Measurements from ENCODE around the gene LRRC42.

LRRC42 gene

DNA sequence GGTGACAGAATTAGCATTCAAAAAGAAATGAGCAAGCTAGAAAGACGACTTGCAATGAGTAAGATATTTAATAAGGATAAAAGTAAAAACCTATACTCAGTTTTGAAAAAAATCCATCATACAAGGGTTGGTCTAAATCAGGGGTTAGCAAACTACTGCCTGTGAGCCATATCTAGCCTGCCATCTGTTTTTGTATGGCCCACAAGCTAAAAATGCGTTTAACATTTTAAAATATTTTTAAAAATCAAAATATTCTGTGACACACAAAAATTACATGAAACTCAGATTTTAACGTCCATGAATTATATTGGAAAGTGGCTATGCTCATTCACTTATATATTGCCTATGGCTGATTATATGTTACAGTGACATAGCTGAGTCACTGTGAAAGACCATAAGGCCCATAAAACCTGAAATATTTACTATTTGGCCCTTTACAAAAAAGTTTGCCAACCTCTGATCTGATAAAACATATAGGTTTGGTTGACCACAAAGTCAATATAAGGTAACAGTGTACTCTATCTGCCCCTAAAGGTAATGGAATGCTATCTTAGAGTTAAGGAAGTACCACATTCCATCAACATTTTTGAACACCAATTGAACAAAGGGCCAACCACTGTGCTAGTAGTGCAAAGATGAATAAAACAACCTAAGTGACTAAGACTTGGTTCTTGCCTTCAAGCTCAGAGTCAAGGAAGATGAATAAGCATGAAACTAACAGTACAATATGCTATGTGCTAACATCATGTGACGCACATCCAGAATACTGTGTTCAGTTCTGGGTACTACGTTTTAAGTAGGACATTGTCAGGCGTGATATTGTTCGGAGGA, 3.8 kb upstream of the LRRC42 start:
- no peak for DNase-seq

DNA sequence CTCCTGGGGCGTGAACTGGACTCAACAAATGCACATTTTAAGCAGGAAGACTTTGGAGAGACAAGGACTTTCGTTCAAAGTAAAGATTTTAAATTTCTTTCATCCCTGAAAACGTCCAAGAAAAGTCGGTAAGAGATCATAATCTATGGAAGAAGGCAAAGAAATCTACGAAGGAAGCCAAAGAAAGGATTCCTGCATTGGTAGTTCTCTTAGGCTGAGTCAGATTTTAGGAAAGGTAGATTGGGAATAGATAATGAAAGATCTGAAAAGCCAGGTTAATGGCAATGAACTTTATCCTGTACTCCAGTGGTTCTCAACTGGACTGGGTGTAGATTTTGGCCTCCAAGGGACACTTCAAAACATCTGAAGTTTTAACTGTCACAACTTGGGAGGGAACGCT, 3.1 kb upstream of the LRRC42 start:
- no peak for DNase-seq

DNA sequence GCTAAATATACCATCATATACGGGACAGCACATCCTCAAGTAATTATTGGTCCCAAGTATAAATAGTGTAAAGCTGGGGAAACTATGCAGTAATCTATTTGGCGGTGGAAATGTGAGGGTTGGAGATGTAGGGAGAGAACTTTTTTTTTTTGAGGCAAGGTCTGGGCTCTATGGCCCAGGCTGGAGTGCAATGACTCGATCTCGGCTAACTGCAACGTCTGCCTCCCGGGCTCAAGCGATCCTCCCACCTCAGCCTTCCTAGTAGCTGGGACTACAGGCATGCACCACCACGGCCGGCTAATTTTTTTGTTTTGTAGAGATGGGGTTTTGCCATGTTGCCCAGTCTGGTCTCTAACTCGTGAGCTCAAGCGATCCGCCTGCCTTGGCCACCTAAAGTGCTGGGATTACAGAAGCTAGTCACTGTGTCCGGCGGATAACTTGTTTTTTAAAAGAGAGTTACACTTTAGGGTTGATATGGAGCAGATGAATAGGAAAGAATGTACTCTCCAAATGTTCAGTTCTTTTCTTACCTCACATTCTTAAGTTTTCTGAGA, 2.6 kb upstream of the LRRC42 start:
- DNase-seq = no peak

DNA sequence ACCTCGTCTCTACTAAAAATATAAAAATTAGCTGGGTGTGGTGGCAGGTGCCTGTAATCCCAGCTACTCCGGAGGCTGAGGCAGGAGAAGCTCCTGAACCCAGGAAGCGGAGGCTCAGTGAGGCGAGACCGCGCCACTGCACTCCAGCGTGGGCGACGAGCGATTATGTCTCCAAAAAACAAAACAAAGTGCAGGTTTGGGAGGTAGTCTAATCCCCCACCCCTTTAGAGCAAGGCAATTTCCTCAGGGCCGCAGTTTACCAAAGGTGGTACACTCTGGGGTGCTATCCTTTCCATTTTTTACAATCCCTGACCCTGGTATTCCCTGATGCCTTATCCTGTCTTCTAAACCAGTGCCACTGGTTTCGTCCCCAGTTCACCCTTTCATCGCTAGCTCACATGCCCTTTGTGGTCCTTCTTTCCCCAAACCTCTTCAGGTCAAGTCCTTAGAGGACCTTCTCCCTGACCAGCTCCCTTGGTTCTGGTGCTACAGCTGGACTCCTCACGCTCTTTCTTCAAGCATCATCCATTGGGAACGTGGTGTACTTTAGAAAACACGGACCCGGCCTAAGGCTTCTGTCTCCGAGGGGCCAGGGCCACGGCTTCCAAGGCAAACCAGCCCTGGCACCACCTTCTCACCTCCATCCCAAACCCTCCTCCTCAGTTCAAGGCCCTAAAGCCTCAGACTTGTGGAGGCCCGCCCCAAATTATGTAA, 1.5 kb upstream of the LRRC42 start:
- DNase-seq = peak in 2 of 14 donors; percentile 9 to 38

DNA sequence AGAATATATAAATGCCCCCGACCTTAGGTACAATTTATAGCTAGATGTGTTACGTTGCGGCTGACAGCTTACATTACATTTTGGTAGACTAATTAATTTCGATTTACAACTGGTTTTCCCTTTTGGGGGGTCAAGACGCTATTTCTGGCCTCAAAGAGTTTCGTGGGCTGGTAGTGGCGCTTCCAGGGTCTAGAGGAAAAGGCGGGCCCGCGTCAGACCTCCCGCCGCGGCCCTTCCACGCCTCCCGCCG, 1.0 kb upstream of the LRRC42 start:
- DNase-seq = no peak

DNA sequence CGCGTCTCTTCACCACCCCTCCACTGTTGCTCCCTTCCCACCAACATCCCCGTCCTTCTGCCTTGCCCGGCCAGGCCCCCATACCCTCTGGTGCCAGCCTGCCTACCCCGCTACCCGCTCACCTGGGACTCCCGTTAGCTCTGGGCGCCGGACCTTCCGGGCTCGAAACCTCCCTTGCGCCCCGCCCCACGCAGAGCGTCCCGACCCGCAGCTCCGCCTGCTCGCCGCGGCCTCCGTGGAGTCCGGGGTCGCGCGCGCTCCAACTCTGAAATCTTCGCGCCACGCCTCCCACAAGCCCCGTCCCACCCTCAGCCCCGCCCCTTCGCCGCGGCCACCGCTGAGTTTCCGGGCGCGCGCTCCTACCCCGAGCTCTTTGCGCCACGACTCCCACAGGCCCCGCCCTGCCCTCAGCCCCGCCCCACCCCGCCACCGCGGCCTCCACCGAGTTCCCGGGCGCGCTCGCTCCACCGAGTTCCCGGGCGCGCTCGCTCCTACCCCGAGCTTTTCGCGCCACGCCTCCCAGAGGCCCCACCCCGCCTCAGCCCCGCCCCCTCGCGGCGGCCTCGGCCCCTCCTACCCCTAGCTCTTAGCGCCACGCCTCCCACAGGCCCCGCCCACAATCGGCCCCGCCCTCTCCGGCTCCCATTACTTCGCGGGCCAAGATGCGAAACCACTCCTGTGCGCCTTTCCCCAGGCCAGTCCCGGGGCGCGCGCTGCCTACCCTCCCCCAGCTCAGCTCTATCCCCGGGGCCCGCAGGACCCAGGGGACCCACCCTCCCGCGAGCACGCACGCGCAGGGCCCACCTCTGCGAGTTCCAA, 508 bp upstream of the LRRC42 start, which contains the start of gene IFT25:
IFT25 (minus strand) TSS at position 267 of the 819 bp plus-strand sequence. CDS start 5,617 bp downstream, outside the sequence.
- DNase-seq = peak; percentile 80 to 99 (median 97)

DNA sequence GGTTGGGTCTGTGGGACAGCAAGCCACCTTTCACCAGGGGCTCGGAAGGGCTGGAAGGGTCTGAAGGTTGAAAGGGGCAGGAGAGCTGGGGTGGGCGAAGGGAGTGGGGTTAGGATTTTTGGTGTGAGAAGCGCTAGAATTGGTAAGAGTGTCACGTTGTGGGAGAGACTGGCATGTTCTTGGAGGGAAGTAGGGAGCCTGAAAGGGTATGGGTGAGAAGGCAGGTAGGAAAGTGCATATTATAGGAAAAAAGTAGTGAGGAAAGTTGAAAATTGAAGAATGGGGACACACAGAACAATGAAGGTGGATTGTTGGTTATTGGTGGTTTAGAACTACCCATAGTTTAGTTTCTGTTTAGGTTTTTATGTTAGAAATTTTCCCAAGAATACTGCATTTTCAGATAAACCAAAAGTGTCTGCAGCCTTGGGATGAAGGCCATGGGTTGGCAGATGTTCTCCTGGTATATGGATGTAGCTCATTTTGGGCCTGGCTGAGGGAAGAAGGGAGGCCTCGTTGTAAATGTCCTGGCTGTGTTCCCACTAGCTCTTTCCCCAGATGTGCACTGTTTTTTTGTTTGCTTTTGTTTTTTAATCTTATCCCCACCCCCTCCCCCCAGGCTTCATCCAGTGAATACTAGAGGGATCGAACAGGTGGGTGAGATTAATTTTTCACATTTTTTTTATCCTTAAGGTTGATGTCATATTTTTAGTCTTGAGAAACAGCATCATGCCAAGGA, 1.2 kb downstream of the LRRC42 start:
- no peak for DNase-seq

DNA sequence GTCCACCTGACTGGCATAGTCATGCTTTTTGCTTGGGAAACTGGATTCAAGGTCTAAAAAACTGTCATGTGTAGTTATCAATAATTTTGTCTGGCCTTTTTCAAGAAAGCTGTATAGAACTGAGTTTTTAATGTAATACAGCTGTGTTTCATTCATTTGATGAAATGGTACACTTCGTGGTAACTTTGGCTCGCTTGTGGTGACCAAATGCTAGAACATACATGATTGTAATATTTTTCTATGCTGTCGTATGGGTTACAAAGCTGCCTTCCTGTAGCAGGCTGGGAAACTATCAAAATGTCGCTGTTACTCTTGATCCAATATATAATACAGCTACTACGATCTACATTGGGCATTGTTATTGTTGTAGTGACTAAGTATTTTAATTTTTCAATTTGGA, 2.1 kb downstream of the LRRC42 start:
- no peak for DNase-seq

DNA sequence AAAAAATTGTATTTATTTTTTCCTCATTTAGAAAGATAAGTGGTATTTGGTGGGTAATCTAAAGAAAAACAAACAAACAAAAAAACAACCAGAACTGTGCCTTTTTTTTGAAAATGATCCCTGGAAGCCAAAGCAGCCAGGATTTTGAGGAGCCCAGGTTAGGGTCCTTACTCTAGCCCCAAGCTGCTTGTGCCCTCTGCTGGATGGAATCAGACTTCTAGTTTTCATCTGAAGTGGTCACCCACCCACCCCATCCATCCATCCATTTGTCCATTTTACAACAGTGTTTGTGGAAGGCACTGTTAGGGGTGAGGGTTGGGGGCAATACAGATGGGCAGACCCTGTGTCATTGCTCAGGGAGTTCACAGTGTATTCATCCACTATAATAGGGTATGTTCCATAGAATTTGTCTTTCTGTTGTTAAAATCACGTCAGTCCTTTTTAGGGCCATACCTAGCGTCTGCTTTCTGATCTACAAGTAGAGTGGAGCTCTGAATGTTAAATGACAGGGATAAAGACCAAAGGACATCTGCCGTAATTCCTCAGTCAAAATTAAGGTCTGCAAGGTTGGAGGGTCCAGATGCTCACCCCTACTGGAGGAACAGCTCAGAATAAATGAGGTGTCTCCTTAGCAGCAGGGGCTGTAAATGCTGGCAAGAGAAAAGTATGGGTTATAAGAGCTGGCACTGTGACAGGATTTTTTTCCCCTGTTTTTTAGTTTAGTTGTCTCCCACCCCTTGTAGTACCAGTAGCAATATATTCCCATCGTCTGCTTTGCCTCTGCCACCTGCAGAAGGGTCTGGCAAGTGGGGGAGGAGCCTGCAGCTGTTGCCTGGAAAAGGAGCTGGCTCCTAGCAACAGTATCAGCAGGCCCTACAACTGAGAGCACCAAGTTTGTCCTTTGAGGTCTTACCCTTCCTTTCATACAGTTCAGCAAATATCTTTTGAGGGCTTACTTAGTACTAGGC, 3.2 kb downstream of the LRRC42 start:
- DNase-seq = peak in 1 of 14 donors; percentile 6

DNA sequence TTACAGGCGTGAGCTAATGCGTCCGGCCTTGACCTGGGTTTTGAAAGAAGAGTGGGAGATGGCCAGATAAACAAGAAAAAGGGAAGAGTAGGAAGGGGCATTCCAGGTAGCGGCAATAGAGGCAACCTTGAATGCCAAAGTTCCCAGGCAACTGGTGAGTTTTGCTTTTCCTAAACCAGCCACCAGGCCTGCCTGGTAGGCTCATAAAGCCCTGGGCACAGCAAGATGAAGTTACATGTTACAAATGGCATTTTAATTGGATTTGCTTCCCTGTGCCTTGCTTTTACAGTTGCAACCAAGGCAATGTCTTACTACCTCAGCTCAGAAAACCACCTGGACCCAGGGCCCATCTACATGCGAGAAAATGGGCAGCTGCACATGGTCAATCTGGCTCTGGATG, 5.5 kb downstream of the LRRC42 start:
- no peak for DNase-seq

DNA sequence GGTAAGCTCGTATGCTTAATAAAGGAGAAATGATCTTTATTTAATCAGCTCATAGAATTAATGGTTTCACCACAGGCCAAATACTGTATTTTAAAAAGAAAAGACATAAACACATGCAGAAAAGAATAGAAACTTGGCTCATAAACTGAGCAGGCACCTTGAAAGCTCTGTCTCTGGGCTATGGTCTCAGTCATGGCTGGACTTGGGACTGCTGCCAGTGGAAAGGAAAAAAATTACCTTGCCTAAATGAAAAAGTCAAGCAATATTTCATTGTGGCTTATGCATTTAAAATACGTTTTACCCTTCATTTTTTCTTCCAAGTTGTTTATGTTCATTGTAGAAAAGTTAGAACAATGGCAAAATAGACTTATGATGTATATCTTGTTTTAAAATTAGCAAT, 8.0 kb downstream of the LRRC42 start:
- no peak for DNase-seq

DNA sequence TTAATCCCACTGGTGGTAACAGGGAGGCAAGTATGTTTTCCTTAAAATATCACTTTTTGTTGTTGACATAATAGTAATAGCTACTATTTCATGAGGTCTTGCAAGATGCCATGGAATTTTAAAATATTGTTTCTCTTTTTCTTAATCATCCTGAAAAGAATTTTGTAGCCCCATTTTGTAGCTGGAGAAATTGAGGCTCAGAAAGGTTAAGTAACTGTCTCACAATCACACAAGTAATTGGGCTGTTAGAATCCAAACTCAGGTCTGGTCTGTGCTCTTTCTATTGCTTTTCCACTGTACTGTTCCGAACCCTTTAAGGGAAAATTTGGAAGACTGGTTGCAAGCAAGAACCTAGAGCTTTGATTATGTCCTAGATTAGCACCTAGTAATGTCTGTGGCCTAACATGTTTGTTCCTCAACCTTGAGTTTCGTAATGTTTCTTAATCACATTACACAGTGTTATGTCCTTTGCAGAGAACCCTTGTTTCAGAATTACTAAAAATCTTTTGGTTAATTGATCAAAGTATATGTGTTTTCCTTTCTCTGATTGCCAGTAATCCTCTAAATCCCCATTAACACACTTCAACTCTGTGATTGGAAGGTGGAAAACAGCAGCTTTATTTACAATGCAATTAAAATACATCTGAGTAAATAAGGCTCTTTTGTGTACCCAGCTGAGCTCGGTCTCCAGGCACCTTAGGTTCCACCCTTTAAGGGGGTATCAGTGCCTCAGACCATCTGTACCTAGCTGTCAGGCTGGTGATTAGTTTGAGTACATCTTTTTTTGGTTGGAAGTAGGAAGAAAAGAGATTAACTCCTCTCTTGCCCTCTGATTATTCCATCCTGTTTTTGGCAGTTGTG, 10.4 kb downstream of the LRRC42 start:
- no peak for DNase-seq

DNA sequence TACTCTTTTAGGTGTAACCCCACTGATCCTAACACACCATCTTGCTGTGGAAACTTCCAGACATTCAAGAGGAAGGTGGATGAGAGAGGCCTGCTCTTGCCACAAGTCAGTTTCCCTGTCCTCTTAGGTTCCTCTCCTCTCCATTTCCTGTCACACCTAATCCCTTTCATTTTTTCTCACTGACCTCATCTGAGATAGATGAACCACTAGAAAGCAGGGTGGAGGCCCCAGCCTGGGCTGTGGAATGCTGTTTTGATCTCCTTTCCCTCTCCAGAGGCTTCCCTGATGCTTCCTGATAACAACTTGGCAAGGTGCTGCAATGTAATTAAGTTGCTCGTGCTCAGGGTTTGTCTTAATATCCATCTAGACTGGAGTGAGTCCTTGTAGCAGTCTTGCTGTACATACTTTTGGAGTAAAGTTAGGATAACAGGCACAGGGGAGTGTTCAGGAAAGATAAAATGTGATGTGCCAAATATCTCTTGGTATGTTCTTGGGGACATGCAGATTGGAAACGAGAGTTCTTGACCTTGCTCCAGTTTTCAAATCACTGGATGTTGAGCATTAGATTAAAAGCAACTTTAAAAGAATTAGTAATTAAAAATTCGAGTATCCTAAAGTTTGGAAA, 11.2 kb downstream of the LRRC42 start:
- DNase-seq = no peak

DNA sequence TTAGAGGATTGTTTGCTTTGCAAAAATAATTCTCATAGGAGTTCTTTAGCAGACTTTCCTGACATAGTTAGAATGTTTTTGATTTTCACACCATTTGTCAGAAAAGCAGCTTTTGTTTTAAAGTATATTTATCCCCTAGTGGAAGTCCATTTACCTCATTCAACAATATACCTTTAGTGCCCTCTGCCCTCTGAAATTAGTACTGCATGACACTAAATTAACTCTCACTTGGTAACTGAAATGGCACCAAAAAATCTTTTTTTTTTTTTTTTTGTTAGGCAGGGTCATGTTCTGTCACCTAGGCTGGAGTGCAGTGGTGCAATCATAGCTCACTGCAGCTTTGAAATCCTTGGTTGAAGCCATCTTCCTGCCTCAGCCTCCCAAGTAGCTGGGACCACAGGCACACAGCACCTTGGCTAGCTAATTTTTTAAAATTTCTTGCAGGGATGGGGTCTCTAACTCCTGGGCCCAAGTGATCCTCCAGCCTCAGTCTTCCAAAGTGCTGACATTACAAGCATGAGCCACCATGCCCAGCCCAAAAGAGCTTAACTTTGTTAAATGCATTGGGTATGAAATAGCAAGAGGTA, 13.6 kb downstream of the LRRC42 start:
- no peak for DNase-seq

DNA sequence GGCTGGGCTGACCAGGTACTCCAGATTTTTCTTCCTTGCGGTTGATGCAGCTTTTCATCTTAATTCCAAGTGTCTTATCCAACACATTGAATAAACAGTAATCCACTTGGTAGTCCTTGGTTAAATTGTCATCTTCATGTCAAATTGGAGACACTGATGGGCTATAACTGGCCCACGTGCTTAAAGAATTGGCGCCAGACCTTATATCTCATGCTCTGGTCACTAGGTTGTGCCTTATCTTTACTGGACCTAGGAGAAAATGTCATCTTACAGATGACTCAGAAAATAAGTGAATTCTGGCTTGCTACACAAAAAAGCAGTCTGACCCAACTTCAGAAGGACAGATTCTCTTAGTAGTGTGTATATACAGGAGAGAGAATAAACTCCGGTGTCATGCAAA, 16.2 kb downstream of the LRRC42 start:
- no peak for DNase-seq

DNA sequence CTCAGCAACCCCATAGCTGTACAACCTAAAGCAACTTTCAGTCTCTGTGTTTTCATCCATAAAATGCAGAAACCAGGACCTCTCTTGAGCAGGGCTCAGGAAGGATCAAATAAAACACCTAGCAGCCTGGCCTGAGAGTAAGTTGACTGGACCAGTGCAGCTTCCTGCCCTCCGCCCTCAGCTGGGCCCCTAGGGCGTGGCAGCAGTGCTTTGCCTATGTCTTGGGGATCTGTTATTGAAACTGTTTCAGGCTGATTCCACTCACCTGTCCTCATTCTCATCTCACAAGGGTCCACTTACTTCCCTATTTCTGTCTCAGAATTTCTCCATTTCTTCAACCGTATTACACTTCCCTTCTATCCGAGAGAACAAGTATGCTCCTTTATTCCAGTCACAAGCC, 17.3 kb downstream of the LRRC42 start:
- no peak for DNase-seq

DNA sequence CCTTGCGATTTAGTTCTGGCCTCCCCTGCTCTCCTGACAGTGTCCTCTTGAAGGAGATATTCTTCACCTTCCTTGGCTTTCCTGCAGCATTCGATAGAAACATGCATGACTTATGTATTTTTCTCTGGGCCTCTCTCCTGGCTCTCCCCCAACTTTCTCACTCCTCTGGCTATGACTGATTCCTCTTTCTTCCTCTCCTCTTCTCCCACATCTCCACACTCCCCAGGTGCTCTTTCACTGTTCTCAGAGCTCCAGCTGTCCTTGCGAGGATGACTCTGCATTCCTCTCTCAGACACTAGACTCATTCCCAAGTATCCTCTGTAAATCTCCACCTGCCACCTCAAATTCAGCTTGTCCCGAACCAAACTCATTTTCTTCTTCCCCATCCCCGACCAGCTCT, 18.0 kb downstream of the LRRC42 start:
- no peak for DNase-seq

DNA sequence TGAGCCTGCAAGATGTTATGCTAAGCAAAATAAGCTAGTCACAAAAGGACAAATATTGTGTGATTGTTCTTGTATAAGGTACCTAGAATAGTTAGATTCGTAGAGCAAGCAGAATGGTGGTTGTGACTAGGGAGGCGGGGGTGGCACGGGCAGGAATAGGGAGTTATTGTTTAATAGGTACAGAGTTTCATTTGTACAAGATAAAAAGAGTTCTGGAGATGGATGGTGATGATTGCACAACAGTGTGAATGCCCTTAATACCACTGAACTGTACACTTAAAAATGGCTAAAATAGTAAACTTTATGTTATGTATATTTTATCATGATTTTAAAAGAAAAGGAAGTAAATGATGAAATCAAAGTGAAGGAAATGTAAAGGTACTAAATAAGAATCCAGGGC, 20.6 kb downstream of the LRRC42 start:
- no peak for DNase-seq
